ENCODE results near the gene ASB7. TPM values are rescaled to one million over a fixed set of nuclear protein-coding genes. Genes with fewer than 3 reads are reported as not detected.

The ASB7 gene
- total RNA-seq, 1 experiment from 2014 or later: 17.9 TPM

DNA sequence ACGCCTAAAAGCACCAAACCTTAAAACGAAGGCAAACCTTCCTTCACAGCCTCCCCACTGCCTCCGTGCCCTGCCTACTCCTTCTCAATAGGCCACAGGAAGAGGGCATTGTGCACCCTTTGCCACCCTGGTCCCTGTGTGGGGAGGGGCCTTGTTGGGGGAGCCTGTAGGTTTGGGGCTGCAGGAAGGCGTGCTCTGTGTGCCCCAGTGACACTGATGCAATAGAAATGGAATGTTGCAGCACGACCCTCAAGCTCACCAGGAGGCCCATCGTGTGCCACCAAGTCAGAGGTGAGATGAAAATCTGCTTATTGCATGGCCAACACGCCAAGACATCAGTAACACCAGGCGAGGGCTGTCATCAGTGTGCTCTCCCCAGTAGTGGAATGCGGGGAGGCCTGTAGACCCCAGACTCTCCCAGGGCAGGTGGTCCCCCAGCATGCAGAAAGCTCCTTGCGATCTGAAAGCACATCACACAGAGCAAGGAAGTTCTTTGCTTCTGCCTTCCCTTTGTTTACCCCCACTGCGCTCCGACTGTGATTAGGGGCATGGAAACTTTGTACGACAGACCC, 86.2 kb downstream of the ASB7 start:
- Histone ChIP-seq H3F3A (ENCODE audit: insufficient read depth, low read depth) (peaks cover 55% of the 10 kb centered on the region), H4K20me1 (ENCODE audit: insufficient read depth) (no peaks in the 10 kb centered on the region), H3K9me3 (ENCODE audit: insufficient read depth, low read depth) (no peaks in the 10 kb centered on the region), H3K27ac (peak overlapping the region; percentile 96), H3K36me3 (ENCODE audit: low read depth) (no peaks in the 10 kb centered on the region), H3K79me2 (ENCODE audit: low read depth) (no peaks in the 10 kb centered on the region), H3K4me2 (peak overlapping the region; percentile 69), H3K4me1 (replicated peaks; ENCODE audit: insufficient read depth) (peaks cover 84% of the 10 kb centered on the region), H3K4me3 (peak overlapping the region; percentile 44; the same call in 1 of the 2 replicates), H2AFZ (peak overlapping the region; percentile 4; the same call in 1 of the 2 replicates), H3K27me3 (ENCODE audit: insufficient read depth, low read depth) (no peaks in the 10 kb centered on the region), H3K9me2 (ENCODE audit: insufficient read depth) (no peaks in the 10 kb centered on the region)
- TF ChIP-seq, protein P1, sequence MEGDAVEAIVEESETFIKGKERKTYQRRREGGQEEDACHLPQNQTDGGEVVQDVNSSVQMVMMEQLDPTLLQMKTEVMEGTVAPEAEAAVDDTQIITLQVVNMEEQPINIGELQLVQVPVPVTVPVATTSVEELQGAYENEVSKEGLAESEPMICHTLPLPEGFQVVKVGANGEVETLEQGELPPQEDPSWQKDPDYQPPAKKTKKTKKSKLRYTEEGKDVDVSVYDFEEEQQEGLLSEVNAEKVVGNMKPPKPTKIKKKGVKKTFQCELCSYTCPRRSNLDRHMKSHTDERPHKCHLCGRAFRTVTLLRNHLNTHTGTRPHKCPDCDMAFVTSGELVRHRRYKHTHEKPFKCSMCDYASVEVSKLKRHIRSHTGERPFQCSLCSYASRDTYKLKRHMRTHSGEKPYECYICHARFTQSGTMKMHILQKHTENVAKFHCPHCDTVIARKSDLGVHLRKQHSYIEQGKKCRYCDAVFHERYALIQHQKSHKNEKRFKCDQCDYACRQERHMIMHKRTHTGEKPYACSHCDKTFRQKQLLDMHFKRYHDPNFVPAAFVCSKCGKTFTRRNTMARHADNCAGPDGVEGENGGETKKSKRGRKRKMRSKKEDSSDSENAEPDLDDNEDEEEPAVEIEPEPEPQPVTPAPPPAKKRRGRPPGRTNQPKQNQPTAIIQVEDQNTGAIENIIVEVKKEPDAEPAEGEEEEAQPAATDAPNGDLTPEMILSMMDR (conservative IDR thresholded peaks at IDR 0.05): no peak
- no peak for TF ChIP-seq EZH2 (IDR thresholded peaks at IDR 0.05; ENCODE audit: low read depth)
- DNase-seq: peak in 1 of 2 experiments; percentile 67
- ChIA-PET CTCF (no interaction called here), POLR2A (ENCODE audit: unreplicated experiment) (no interaction called here)
- no TSS peak for BruUV-seq (replicated peaks)
- intact Hi-C loops (cut with micrococcal nuclease; ENCODE audit: unreplicated experiment): no loop called here

DNA sequence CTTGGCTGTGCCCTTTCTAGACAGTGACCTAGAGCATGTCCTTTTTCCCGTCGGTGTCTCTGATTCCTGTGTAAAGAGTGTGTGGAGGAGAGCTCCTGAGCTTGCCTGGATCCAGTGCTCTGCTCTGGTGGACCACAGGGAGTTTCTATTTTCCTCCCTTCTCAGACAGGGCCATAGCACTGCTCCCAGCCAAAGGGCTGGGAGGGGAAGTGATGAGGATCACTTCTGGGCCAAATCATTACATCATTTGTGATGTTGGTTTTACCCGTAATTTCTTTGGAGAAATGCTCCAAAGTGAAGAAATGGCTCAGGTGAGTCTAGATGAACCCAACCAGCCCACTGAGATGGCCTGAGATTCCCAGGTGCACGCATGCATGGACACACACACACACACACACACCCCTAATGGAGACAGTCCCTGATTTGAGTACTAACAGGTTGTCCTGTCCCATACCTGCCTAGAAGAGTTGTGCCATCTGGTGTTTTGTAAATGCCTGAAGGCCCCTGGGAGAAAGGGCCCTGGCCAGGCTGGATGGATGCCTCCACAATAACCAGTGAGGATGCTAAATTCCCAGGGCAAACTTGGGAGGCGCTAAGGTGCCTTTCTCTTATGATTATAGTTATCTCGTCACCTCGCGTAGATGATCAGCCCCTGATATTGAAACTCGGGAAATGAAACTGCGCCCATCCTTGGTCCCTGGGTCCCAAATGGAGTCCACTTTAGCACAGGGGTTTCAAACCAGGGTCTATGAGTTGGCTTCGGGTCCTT, 86.9 kb downstream of the ASB7 start:
- H3K9me3 ChIP-seq (ENCODE audit: insufficient read depth, low read depth): no peaks in the 10 kb centered on the region
- H2AFZ ChIP-seq: peak overlapping the region; percentile 4; the same call in 1 of the 2 replicates
- H3K27me3 ChIP-seq (ENCODE audit: insufficient read depth, low read depth): no peaks in the 10 kb centered on the region
- H3K9me2 ChIP-seq (ENCODE audit: insufficient read depth): no peaks in the 10 kb centered on the region
- H3F3A ChIP-seq (ENCODE audit: insufficient read depth, low read depth): peaks cover 60% of the 10 kb centered on the region
- ChIA-PET CTCF (no interaction called here), POLR2A (ENCODE audit: unreplicated experiment) (no interaction called here)
- BruUV-seq (replicated peaks): no TSS peak
- H3K27ac ChIP-seq: peak overlapping the region; percentile 96
- peak overlapping the region; percentile 69 for H3K4me2 ChIP-seq
- no peak for DNase-seq
- H4K20me1 ChIP-seq (ENCODE audit: insufficient read depth): no peaks in the 10 kb centered on the region
- TF ChIP-seq, protein P1 (conservative IDR thresholded peaks at IDR 0.05): no peak
- TF ChIP-seq EZH2 (IDR thresholded peaks at IDR 0.05; ENCODE audit: low read depth): no peak
- intact Hi-C loops (cut with micrococcal nuclease; ENCODE audit: unreplicated experiment): no loop called here
- H3K4me1 ChIP-seq (replicated peaks; ENCODE audit: insufficient read depth): peaks cover 87% of the 10 kb centered on the region
- H3K79me2 ChIP-seq (ENCODE audit: low read depth): no peaks in the 10 kb centered on the region
- H3K4me3 ChIP-seq: no peak overlapping the region
- H3K36me3 ChIP-seq (ENCODE audit: low read depth): no peaks in the 10 kb centered on the region

DNA sequence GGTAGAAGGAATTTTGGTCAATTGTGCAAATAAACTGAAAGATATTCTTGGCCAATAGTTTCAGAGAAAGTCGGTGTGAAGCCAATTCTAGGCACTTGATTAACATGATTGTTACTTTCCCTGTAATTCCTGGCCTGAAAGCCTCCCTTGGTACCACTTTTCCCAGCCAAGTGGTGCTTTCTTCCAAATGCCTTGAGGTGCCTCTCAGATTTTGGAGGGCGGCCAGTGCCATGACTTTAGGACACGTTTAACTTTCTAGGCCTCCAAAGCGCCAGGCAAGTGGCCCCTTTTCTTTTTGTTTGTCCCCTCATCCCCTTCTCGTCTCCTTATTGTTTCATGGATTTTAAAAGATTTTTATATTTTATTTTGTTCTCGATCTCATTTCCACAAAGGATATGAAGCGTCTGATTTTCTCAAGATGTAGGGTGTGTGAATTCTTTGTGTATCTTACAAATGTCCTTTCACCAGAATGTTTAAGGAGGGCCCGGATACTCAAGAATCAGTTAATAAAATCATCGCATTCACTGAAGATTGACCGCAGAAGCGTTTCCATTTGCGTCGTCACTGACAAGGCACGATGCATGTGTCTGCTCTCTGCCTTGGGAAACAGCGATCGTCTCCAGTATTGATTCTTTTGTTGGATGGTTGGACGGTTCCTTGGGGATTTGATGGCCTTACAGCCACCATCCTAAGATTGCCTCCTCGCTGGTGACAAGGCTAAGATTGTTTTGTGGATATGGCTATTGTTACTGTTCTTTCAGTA, 87.8 kb downstream of the ASB7 start:
- Histone ChIP-seq H3K4me1 (replicated peaks; ENCODE audit: insufficient read depth) (peaks cover 88% of the 10 kb centered on the region), H3F3A (ENCODE audit: insufficient read depth, low read depth) (peaks cover 55% of the 10 kb centered on the region), H3K4me3 (no peak overlapping the region), H4K20me1 (ENCODE audit: insufficient read depth) (no peaks in the 10 kb centered on the region), H3K27ac (peak overlapping the region; percentile 96), H3K36me3 (ENCODE audit: low read depth) (no peaks in the 10 kb centered on the region), H3K27me3 (ENCODE audit: insufficient read depth, low read depth) (no peaks in the 10 kb centered on the region), H3K4me2 (0 out of 2 replicates have a peak overlapping the region, but pooled peaks have one; percentile 69), H2AFZ (no peak overlapping the region), H3K9me2 (ENCODE audit: insufficient read depth) (no peaks in the 10 kb centered on the region), H3K9me3 (ENCODE audit: insufficient read depth, low read depth) (no peaks in the 10 kb centered on the region), H3K79me2 (ENCODE audit: low read depth) (no peaks in the 10 kb centered on the region)
- ChIA-PET POLR2A (ENCODE audit: unreplicated experiment) (no interaction called here), CTCF (no interaction called here)
- peak in 1 of 2 experiments; percentile 59 for DNase-seq
- TF ChIP-seq, protein P1 (conservative IDR thresholded peaks at IDR 0.05): no peak
- TF ChIP-seq EZH2 (IDR thresholded peaks at IDR 0.05; ENCODE audit: low read depth): no peak
- intact Hi-C loops (cut with micrococcal nuclease; ENCODE audit: unreplicated experiment): no loop called here
- no TSS peak for BruUV-seq (replicated peaks)

Data from PC-9 (cell line).